Transverse colon (tissue), 4 donors: ENCODE measurements around the gene MRPL54. TPM values are rescaled to one million over a fixed set of nuclear protein-coding genes. Genes with fewer than 3 reads are reported as not detected.

ENCODE experiments used
- DNase-seq: peaks from one replicate; pipeline ENCODE4 v3.0.0-alpha.2; 2019
- H3K27ac ChIP-seq, 4 donors: fragments of 200-600 bp; sonication (generic); 2 replicates each; pipeline ENCODE4 v1.5.1; 2016 to 2018; ENCODE audit warnings: inconsistent platforms in 4 of 4
- H3K27me3 ChIP-seq: fragments of 200-600 bp; sonication (generic); 2 replicates; pipeline ENCODE4 v1.5.1; 2017; ENCODE audit warnings: inconsistent platforms
- H3K36me3 ChIP-seq, 4 donors: fragments of 200-600 bp; sonication (generic); 2 replicates each; pipeline ENCODE4 v1.5.1; 2017 to 2019; ENCODE audit warnings: inconsistent platforms in 4 of 4
- H3K4me1 ChIP-seq, 4 donors: fragments of 200-600 bp; sonication (generic); 2 replicates each; pipeline ENCODE4 v1.5.1; 2017 to 2020; ENCODE audit warnings: inconsistent platforms in 4 of 4
- H3K4me3 ChIP-seq, 4 donors: fragments of 200-600 bp; sonication (generic); 1 replicate in 1 of 4; 2 replicates in 3 of 4; pipeline versions ENCODE4 v1.5.1 to v1.6.1; 2017 to 2019; ENCODE audit warnings: inconsistent platforms in 4 of 4
- H3K9me3 ChIP-seq, 2 donors: fragments of 200-600 bp; sonication (generic); 2 replicates each; pipeline ENCODE4 v1.5.1; 2017 to 2019; ENCODE audit warnings: inconsistent platforms in 2 of 2
- EP300 ChIP-seq: sonication (generic); formaldehyde crosslinking; IDR thresholded peaks from one replicate; pipeline ENCODE4 v1.6.1; 2017; ENCODE audit warnings: antibody characterized with exemption, low read depth
- POLR2A ChIP-seq: fragments of 450-650 bp; IDR thresholded peaks from one replicate; pipeline ENCODE4 v1.6.1; 2016; ENCODE audit warnings: antibody characterized with exemption, mild to moderate bottlenecking, moderate library complexity
- POLR2AphosphoS5 ChIP-seq, 3 donors: sonication (generic); formaldehyde crosslinking; IDR thresholded peaks; one replicate each; pipeline ENCODE4 v1.6.1; 2016; ENCODE audit warnings: antibody characterized with exemption in 3 of 3
- WGBS, 2 donors: methylation state at CpG; one replicate each; pipeline ENCODE4 v1.1.5; 2018; ENCODE audit warnings: low coverage in 1 of 2; 5-methylcytosine and 5-hydroxymethylcytosine counted together
- in situ Hi-C, 4 donors: fragments of 200-750 bp; cut with MboI; loops; one replicate each; pipeline versions ENCODE4 v1.15.0 to v1.15.1; 2017; ENCODE audit warnings: low sequenced_read_pairs in 3 of 4, low pct_ligation_motif_present in 1 of 4, low pct_unique_long_range_greater_than_20kb in 1 of 4
- intact Hi-C: fragments of 100-400 bp; cut with DNase I; formaldehyde crosslinking; loops from one replicate; pipeline ENCODE4 v1.15.1; 2023; ENCODE audit warnings: low total_unique reads
- total RNA-seq, 4 donors: library from RNA; depleted of rRNA; stranded (reverse); fragments of >200 nt; gene quantifications; one replicate each; pipeline ENCODE4 v1.1.0, GENCODE V29; 2016
- TF ChIP-seq, protein P1 (sequence below), 5 experiments: fragments of 200-600 bp in 3 of 5; fragments of 450-650 bp in 2 of 5; sonication (generic) in 3 of 5; IDR thresholded peaks; 1 replicate in 2 of 5; 2 replicates in 3 of 5; pipeline ENCODE4 v1.5.1; 2016 to 2017; ENCODE audit warnings: antibody characterized with exemption in 5 of 5, inconsistent platforms in 3 of 5, mild to moderate bottlenecking in 2 of 5, moderate library complexity in 1 of 5

The MRPL54 gene
- total RNA-seq, 4 donors from 2014 or later: 38.0 to 72.2 (median 52.1) TPM

DNA sequence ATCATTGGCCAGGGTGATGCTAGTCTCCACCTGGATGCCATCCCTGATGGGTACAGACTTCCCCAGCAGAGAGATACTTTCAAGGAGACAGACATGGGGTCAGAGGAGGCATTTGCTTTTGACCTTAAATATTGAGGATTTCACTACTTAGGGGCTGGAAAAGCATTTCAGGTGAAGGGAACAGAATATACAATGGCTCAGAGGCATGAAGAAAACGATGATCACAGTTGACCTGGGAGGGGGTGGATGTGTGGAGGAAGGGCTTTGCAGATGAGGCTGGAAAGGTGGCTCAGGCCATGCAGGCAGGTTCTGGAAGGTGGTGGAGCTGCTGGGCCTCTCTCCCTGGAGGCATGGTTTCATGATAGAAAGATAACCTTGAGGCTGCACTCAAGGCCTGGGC lies 19.8 kb downstream of the MRPL54 start:
- in situ Hi-C loops: no loop called here
- Histone ChIP-seq H3K4me1 (peaks cover 0 to 8% (median 0%) of the 10 kb centered on the region in 4 donors), H3K36me3 (no peaks in the 10 kb centered on the region), H3K27ac (no peak overlapping the region), H3K4me3 (no peak overlapping the region), H3K9me3 (peaks cover 17 to 20% of the 10 kb centered on the region in 2 donors), H3K27me3 (peaks cover 36% of the 10 kb centered on the region)
- intact Hi-C loops: no loop called here
- TF ChIP-seq EP300 (no peak), POLR2AphosphoS5 (IDR thresholded peaks at IDR 0.05) (no peak), POLR2A (no peak)
- TF ChIP-seq, protein P1, sequence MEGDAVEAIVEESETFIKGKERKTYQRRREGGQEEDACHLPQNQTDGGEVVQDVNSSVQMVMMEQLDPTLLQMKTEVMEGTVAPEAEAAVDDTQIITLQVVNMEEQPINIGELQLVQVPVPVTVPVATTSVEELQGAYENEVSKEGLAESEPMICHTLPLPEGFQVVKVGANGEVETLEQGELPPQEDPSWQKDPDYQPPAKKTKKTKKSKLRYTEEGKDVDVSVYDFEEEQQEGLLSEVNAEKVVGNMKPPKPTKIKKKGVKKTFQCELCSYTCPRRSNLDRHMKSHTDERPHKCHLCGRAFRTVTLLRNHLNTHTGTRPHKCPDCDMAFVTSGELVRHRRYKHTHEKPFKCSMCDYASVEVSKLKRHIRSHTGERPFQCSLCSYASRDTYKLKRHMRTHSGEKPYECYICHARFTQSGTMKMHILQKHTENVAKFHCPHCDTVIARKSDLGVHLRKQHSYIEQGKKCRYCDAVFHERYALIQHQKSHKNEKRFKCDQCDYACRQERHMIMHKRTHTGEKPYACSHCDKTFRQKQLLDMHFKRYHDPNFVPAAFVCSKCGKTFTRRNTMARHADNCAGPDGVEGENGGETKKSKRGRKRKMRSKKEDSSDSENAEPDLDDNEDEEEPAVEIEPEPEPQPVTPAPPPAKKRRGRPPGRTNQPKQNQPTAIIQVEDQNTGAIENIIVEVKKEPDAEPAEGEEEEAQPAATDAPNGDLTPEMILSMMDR (IDR thresholded peaks at IDR 0.05): no peak
- no peak for DNase-seq
- WGBS, 2 donors: 82 to 94% methylated on average over 1 of the region's 1 CpG

DNA sequence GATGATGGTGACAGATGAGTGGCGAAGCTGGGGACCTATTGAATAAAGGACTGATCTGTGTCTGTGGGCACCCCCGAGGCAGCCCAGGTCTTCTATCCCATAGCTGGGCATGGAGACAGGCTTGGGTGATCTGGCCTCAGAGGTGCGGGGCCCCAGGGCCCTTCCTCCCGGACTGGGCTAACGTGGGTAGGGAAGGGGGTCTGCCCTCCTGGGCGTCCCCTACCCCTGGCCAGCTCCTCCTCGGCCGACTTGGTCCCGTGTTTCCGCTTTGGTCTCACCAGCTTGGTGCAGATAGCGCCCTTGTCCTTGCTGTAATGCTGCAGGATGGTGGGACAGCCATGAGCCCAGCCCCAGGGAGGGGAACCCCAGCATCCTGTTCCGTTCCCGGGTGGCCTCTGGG lies 20.4 kb downstream of the MRPL54 start:
- Histone ChIP-seq H3K27ac (no peak overlapping the region), H3K27me3 (peaks cover 40% of the 10 kb centered on the region), H3K4me3 (no peak overlapping the region), H3K36me3 (no peaks in the 10 kb centered on the region), H3K4me1 (peaks cover 0 to 8% (median 0%) of the 10 kb centered on the region in 4 donors), H3K9me3 (peaks cover 17 to 20% of the 10 kb centered on the region in 2 donors)
- WGBS, 2 donors: 94% methylated on average over 12 of the region's 13 CpGs; no CpG with 5 or more reads in 1 of the 2 donors
- TF ChIP-seq, protein P1 (IDR thresholded peaks at IDR 0.05): no peak
- no peak for TF ChIP-seq POLR2AphosphoS5 (IDR thresholded peaks at IDR 0.05)
- TF ChIP-seq EP300: no peak
- no peak for TF ChIP-seq POLR2A
- in situ Hi-C loops (no loop called here), intact Hi-C loops (no loop called here)
- DNase-seq: no peak

DNA sequence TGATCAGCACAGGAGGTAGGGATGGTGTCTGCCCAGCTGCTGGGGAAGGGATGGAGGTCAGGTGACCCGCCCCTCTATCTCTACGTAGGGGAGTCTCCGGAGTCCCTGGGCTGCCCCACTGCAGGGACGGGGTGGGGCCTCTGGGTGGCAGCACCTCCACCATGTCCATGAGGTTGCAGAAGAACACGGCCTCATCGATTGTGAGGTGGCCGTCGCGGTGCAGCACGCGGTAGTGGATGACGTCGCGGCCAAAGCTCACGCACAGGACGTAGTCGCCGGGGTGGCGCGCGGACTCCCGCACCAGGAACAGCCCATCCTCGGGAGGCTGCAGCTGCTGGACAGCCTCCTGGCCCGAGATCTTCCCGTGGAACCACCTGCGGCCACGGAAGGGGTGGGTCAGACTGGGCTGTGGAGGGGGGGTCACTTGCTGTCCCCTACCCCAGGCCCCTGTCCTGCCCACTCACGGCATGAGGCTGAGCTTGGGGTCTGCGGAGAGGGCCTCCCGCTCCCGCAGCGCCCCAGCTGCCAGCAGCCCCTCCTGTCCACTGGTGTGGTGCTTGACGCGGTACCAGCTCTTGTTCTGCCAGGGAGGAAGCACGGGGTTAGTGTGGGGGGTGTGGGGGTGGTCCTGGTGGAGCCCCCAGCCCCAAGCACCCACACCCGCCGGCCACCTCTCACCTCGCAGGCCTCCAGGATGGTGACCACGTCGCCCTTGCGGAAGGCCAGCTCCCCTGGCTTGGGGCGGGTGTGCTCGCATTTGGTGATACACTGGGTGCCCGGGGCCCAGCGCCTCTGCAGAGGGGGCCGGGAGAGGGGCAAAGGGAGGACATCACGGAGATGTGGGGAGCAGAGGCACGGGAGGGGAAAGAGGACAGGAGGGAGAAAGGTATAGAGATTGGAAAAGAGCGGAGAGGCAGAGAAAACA lies 21.4 kb downstream of the MRPL54 start:
- peaks cover 40% of the 10 kb centered on the region for H3K27me3 ChIP-seq
- in situ Hi-C loops: no loop called here

More for the DNA sequence above, 21.4 kb downstream of the MRPL54 start:
- H3K9me3 ChIP-seq: peaks cover 17 to 20% of the 10 kb centered on the region in 2 donors
- DNase-seq: no peak
- peaks cover 0 to 8% (median 0%) of the 10 kb centered on the region in 4 donors for H3K4me1 ChIP-seq
- intact Hi-C loops: no loop called here
- WGBS, 2 donors: 85% methylated on average over 49 of the region's 49 CpGs; no CpG with 5 or more reads in 1 of the 2 donors
- no peak overlapping the region for H3K27ac ChIP-seq
- no peaks in the 10 kb centered on the region for H3K36me3 ChIP-seq
- TF ChIP-seq EP300 (no peak), POLR2AphosphoS5 (IDR thresholded peaks at IDR 0.05) (no peak), POLR2A (no peak)
- TF ChIP-seq, protein P1 (IDR thresholded peaks at IDR 0.05): peak in 1 of 5 experiments; percentile 14
- no peak overlapping the region for H3K4me3 ChIP-seq
